GM20431 (cell line): Measurements from ENCODE around the gene ZNRD2.

ENCODE experiments used
- in situ Hi-C: fragments of 300-500 bp; cut with MseI, MboI; formaldehyde crosslinking; loops from one replicate; pipeline ENCODE4 v1.15.0; 2020; ENCODE audit warnings: low sequenced_read_pairs; ENCODE audit not compliant: unreplicated experiment

Gene ZNRD2

DNA sequence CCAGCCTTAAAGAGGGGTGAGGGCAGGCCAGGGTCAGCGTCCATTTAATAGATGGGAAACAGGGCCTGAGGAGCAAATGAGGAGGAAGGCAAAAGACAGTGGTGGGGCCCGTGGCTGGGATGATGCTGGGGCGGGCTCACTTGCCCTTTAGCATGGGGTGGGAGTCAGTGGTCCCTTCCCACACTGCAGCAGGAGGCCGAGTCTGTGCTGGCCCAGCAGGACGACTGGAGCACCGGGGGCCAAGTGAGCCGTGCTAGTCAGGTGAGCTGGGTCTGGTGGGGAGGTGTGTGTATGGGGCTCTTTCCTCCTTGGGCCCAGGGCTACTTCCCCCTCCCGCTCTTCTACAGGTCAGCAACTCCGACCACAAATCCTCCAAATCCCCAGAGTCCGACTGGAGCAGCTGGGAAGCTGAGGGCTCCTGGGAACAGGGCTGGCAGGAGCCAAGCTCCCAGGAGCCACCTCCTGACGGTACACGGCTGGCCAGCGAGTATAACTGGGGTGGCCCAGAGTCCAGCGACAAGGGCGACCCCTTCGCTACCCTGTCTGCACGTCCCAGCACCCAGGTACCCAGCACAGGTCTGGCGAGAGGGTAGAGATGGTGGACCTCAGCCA lies 32.6 kb upstream of the ZNRD2 start:
- in situ Hi-C loops: no loop called here

DNA sequence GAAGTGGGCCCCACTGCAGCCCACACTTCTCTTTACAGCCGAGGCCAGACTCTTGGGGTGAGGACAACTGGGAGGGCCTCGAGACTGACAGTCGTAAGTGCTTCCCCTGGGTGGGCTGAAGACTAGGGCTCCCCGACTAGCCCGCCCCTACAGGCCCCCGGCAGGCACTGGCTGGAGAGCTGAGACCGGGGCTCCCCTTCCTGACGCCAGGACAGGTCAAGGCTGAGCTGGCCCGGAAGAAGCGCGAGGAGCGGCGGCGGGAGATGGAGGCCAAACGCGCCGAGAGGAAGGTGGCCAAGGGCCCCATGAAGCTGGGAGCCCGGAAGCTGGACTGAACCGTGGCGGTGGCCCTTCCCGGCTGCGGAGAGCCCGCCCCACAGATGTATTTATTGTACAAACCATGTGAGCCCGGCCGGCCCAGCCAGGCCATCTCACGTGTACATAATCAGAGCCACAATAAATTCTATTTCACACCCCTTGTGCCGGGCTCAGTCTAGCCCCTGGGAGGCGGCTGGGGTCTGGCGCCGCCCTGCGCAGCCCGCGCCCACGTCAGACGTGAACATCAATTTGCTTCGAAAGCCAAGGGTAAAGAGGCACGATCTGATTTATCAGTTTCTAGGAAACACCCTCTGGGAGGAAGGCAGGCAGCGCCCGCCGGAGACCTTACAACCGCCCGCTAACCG lies 31.9 kb upstream of the ZNRD2 start:
- in situ Hi-C loops: no loop called here

DNA sequence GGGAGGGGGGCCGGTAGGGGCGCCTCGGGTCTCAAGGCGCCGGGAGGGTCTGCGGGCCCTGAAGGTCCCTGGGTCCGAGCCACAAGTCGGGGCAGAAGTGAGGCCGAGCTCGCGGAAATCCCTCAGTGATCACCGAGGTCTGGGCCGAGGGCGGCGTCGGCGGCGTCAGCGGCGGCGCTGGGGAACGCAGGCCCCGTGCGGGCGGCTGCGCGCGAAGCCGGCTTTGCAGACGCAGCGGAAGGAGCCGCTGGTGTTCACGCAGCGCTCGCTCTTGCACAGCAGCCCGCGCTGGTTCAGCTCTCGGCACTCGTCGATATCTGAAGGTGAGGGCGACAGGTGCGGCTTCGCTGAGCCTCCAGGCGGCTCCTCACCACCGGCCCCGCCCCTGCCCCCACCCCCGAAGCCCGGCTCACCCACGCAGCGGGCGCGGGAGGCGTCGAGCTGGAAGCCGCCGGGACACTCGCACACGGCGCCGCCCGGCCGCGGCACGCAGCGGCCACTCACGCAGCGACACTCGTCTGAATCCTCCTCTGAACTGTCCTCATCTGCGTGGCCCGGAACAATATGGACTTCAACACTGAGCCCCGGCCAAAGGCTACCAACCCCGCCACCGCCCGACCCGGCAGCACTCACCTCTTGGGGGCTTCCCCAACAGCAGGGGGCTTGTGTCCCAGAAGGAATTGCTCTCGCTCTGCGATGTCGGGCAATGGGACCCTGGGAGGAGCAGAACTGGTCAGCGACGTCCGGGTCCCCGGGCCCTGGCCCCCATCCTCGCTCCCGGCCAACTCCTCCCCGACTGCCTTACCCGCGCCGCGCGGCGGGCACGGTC lies 31.1 kb upstream of the ZNRD2 start:
- in situ Hi-C loops: no loop called here

- in situ Hi-C loops: no loop called here
These were observed 30.5 kb upstream of the ZNRD2 start for GRCh38 chr11:65539744-65540289.

DNA sequence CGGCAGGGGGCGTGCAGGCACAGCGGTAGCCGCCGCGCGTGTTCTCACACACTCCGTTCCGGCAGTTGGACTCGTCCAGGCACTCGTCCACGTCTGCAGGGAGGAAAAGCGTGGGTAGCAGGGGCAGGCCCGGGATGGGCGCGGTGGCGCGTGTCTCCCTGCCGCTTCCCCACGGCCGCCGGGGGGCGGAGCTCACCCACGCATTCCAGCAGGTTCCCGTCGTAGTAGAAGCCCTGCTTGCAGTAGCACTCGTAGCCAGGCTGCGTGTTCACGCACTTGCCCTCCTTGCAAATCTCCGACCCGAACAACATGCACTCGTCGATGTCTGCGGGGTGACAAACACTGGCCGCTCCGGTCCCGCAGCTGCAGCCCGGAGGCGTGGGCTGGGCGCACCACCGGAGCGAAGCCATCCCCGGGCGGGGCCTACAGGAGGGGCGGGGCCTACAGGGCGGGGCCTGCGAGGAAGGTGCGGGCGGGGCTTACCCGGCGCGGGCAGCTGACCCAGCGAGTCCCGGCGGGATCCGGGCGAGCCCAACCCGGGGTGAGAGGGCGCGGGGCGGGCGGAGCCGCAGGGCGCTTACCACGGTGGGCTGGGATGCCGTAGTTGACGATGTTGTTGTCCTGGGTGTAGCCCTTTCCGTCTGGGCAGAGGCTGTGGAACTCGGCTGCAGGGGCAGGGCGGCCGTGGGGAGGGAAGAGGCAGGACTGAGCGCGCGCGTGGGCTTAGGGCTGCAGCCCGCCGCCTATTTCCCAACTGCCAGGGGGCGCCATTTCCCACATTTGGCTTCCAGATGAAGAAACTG lies 29.8 kb upstream of the ZNRD2 start:
- in situ Hi-C loops: no loop called here

DNA sequence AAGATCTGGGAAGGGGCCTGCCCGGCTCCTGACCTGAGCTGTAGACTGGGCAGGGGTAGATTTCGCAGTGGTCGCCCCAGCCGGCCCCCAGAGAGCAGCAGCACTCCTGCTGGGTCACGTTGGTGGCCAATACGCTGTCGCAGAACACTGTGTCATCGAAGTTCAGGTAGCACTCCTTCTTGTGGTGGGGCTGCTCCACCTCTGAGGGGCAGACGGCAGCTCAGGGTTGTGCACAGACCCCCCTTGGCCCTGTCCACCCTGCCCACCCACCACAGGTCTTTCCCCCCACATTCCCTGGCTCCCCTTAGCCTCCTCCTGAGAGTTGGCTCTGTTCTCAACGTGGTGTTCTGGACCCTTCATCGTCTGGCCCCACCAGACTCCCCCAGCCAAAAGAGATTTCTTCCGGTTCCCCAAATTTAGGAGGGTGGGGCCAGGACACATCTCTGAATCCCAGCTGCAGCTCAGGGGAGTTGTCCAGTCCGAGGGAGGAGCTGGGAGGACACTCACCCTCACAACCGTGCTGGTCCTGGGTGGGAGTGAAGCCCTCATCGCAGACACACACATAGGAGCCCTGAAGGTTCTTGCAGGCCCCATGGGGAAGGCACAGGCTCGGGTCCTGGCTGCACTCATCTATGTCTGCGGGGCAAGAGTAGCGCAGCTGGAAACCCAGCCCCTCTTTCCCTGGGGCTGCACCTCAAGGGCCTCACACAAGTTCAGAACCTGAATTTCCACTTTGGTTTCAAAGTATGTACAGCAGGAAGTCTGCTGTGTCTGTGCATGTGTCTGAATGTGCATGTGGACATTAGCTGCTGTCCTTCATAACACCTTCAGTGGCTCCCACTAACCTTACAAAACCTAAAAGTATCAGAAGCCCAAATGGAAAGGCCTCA lies 28.9 kb upstream of the ZNRD2 start:
- in situ Hi-C loops: no loop called here

- in situ Hi-C loops: no loop called here
These were observed 27.4 kb upstream of the ZNRD2 start for GRCh38 chr11:65542738-65543390.

GRCh38 chr11:65545853-65546216 lies 24.4 kb upstream of the ZNRD2 start:
- in situ Hi-C loops: no loop called here

DNA sequence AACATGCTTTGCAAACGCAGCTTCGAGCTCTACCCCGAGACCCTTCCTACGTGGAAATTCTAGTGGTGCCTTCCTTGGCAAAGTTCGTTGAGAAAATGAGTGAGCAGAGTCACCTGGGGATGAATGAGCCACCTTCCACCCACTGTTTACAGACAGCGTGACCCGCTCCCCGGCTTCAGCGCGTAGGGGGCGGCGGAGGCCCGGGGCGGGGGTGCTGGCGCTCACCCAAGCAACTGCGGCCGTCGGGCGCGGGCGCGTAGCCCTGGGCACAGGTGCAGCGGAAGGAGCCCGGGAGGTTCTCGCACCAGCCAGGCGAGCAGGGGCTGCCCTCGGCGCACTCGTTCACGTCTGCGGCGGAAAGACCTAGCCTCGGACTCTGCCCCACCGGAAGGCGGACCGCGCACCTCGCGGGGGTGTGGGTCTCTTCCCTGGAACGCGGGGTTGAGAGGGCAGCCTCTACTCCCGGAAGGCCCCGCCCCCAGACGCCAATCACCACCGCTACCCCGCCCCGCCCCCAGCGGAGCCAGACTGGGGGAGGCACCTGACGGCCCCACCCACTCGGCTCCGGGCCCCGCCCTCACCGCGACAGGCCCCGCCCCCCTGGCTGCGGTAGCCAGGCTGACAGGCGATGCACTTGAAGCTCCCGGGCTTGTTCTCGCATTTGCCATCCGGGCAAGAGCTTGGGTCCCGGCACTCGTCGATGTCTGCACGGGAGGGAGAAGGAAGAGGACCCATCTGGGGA lies 23.9 kb upstream of the ZNRD2 start:
- in situ Hi-C loops: no loop called here

- in situ Hi-C loops: no loop called here
These were observed 22.7 kb upstream of the ZNRD2 start for GRCh38 chr11:65547446-65548125.

DNA sequence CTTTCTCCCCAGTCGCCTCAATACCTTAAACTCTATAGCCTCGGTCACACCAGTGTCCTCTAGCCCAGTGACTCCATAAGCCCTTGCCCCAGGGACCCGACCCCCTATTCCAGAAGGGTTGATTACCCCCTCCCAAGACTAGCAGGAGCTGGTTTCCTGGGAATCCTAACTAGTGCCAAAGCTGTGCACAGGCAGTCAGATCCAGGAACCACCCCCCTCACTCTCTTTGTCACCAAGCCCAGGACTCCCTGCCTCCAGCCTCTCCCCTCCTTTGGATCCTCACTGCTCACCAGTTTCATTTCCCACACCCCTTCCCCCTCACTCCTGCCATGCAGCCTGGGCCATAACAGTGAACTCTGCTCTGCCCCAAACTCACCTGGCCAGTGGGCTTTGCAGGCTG lies 21.9 kb upstream of the ZNRD2 start:
- in situ Hi-C loops: no loop called here

GRCh38 chr11:65549096-65549495 lies 21.2 kb upstream of the ZNRD2 start:
- in situ Hi-C loops: no loop called here

- in situ Hi-C loops: no loop called here
These were observed 18.5 kb upstream of the ZNRD2 start for GRCh38 chr11:65551572-65552387.

- in situ Hi-C loops: no loop called here
These were observed 17.8 kb upstream of the ZNRD2 start for GRCh38 chr11:65552388-65552951.

- in situ Hi-C loops: no loop called here
These were observed 16.8 kb upstream of the ZNRD2 start for GRCh38 chr11:65553301-65554001.
